Measurements from ENCODE around the gene ACSF3. TPM values are rescaled to one million over a fixed set of nuclear protein-coding genes. Genes with fewer than 3 reads are reported as not detected.

ACSF3 gene
- total RNA-seq, 1 experiment from 2014 or later = 74.5 TPM

DNA sequence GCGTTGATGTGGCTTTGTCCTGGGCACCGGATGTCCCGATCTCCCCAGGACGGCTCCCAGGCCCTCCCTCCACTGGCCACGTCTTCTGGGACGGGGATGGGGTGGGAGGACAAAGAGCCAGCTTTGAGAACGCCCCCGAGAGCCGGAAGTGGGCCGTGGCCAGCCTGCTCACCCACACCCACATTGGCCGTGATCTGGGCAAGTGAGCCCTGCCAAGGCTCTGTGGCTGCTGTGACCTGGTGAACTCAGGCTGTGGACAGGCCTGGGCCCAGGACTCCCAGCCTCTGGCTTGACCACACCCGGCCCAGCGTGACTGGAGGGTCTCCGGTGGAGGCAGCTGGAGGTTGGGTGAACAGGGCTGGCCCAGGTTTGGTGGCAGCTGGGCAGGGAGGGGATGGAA is 81.2 kb downstream of the ACSF3 start (continued):
- TF ChIP-seq POLR2AphosphoS5 (IDR thresholded peaks at IDR 0.05; ENCODE audit: low read depth, low read length) = no peak
- no peak for TF ChIP-seq SIN3A (IDR thresholded peaks at IDR 0.05; ENCODE audit: low read depth)
- no peak for TF ChIP-seq RAD21 (IDR thresholded peaks at IDR 0.05; ENCODE audit: low read depth)
- no peak for TF ChIP-seq YY1 (IDR thresholded peaks at IDR 0.05; ENCODE audit: extremely low read depth, insufficient replicate concordance, low read depth, low read length)
- TF ChIP-seq ZNF274 (IDR thresholded peaks at IDR 0.05; ENCODE audit: low read depth, low read length) = no peak

DNA sequence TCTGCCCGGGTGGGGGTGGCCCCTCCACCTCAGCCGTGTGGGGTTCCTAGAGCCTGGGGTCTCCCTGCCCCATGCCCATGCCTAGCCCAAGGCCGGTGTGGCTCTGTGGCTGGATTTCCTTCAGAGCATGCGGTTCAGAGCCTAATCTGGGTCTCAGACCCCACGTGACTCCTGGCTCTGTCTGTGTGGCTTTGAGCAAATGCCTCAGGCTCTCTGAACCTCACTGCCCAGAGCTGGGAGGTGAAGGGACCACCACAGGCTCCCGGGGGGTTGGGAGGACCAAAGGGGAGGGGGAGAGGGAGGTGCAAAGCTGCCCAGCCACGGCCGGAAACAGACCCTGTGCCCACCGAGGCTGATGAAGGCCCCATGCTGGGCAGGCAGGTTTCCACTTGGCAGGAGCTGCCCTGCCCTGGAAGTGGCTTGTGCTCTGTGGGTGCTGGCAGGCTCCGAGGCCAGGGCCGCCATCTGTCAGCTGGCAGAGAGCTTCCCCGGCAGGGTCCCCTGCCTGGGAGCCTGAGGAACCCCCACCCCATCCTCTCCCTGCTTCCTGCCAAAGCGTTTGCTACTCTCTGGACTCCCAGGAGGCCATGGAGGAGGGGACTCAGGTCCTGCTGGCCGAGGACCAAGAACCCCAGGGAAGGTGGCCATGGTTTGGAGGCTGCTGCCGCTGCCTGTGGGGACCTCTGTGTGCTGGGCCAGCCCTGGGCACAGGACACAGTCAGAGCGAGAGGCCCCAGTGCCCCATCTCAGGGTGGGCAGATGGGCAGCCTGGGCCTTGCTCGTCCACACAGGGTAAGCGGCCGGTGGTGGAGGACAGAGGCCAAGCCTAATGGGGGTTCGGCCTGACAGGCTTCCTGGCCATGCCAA is 81.9 kb downstream of the ACSF3 start:
- Histone ChIP-seq H3K27me3 (ENCODE audit: insufficient read depth, low read length) (no peaks in the 10 kb centered on the region), H3K9ac (ENCODE audit: low read length) (no peak overlapping the region), H3K36me3 (ENCODE audit: control insufficient read depth in 1 of 2, insufficient read depth in 2 of 2, low read length in 2 of 2) (no peaks in the 10 kb centered on the region), H3K9me2 (ENCODE audit: insufficient read depth) (no peaks in the 10 kb centered on the region), H3K4me3 (replicated peaks in 1 of 2; ENCODE audit: low read depth in 1 of 2, low read length in 2 of 2) (no peak overlapping the region), H3K9me3 (ENCODE audit: control insufficient read depth in 1 of 2, insufficient read depth in 1 of 2, low read depth in 1 of 2, low read length in 2 of 2) (no peaks in the 10 kb centered on the region), H3K79me2 (ENCODE audit: insufficient read depth, low read length) (no peaks in the 10 kb centered on the region), H3K4me1 (ENCODE audit: control insufficient read depth in 1 of 2, insufficient read depth in 2 of 2, low read length in 2 of 2) (peaks cover 12 to 16% of the 10 kb centered on the region in 2 experiments), H3K27ac (ENCODE audit: low read depth, low read length) (no peak overlapping the region; the same call in 1 of the 2 replicates), H2AFZ (ENCODE audit: low read depth, low read length, poor library complexity, severe bottlenecking) (no peak overlapping the region), H3K4me2 (ENCODE audit: low read length) (no peak overlapping the region), H4K20me1 (ENCODE audit: insufficient read depth) (no peaks in the 10 kb centered on the region)
- ChIA-PET POLR2A (no interaction called here), CTCF (interaction anchor here (1.0 kb wide), 1 partner anchor 17 kb away, joined by 3 read pairs; no protein-coding TSS in a partner anchor), RAD21 (ENCODE audit: low non-redundant PET in 1 of 2, low total read pairs in 2 of 2, uncharacterized antibody in 2 of 2, unreplicated experiment in 2 of 2) (no interaction called here)
- ATAC-seq (no peak), DNase-seq (ENCODE audit: low read depth, low spot score) (no peak)
- no TSS peak for BruUV-seq (replicated peaks)
- intact Hi-C loops (cut with micrococcal nuclease) = no loop called here
- TF ChIP-seq SRF (IDR thresholded peaks at IDR 0.05; ENCODE audit: low read depth) (no peak), SIN3A (IDR thresholded peaks at IDR 0.05; ENCODE audit: low read depth) (no peak), ZFX (IDR thresholded peaks at IDR 0.05) (no peak), ZNF274 (IDR thresholded peaks at IDR 0.05; ENCODE audit: low read depth, low read length) (no peak), SP1 (IDR thresholded peaks at IDR 0.05; ENCODE audit: low read depth) (no peak), POLR2A (IDR thresholded peaks at IDR 0.05; ENCODE audit: borderline replicate concordance, extremely low read depth, insufficient read depth, insufficient read length) (no peak), JUND (IDR thresholded peaks at IDR 0.05) (no peak), RAD21 (IDR thresholded peaks at IDR 0.05; ENCODE audit: low read depth) (no peak), FOSL1 (IDR thresholded peaks at IDR 0.05; ENCODE audit: low read depth) (no peak), TCF7L2 (IDR thresholded peaks at IDR 0.05; ENCODE audit: borderline replicate concordance, extremely low read depth, insufficient read depth, insufficient read length) (no peak), EZH2phosphoT487 (IDR thresholded peaks at IDR 0.05; ENCODE audit: borderline replicate concordance) (no peak), POLR2AphosphoS5 (IDR thresholded peaks at IDR 0.05; ENCODE audit: low read depth, low read length) (no peak), YY1 (IDR thresholded peaks at IDR 0.05; ENCODE audit: extremely low read depth, insufficient replicate concordance, low read depth, low read length) (no peak), ELF1 (IDR thresholded peaks at IDR 0.05; ENCODE audit: borderline replicate concordance, low read depth) (no peak), CBX3 (IDR thresholded peaks at IDR 0.05; ENCODE audit: low read depth) (no peak), CEBPB (IDR thresholded peaks at IDR 0.05; ENCODE audit: low read depth) (no peak)
- TF ChIP-seq, protein P1, sequence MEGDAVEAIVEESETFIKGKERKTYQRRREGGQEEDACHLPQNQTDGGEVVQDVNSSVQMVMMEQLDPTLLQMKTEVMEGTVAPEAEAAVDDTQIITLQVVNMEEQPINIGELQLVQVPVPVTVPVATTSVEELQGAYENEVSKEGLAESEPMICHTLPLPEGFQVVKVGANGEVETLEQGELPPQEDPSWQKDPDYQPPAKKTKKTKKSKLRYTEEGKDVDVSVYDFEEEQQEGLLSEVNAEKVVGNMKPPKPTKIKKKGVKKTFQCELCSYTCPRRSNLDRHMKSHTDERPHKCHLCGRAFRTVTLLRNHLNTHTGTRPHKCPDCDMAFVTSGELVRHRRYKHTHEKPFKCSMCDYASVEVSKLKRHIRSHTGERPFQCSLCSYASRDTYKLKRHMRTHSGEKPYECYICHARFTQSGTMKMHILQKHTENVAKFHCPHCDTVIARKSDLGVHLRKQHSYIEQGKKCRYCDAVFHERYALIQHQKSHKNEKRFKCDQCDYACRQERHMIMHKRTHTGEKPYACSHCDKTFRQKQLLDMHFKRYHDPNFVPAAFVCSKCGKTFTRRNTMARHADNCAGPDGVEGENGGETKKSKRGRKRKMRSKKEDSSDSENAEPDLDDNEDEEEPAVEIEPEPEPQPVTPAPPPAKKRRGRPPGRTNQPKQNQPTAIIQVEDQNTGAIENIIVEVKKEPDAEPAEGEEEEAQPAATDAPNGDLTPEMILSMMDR (IDR thresholded peaks at IDR 0.05 in 2 of 3, conservative IDR thresholded peaks at IDR 0.05 in 1 of 3; ENCODE audit: borderline replicate concordance in 1 of 3, insufficient read depth in 1 of 3, low read depth in 2 of 3, low read length in 2 of 3) = no peak
- TF ChIP-seq, protein P2, sequence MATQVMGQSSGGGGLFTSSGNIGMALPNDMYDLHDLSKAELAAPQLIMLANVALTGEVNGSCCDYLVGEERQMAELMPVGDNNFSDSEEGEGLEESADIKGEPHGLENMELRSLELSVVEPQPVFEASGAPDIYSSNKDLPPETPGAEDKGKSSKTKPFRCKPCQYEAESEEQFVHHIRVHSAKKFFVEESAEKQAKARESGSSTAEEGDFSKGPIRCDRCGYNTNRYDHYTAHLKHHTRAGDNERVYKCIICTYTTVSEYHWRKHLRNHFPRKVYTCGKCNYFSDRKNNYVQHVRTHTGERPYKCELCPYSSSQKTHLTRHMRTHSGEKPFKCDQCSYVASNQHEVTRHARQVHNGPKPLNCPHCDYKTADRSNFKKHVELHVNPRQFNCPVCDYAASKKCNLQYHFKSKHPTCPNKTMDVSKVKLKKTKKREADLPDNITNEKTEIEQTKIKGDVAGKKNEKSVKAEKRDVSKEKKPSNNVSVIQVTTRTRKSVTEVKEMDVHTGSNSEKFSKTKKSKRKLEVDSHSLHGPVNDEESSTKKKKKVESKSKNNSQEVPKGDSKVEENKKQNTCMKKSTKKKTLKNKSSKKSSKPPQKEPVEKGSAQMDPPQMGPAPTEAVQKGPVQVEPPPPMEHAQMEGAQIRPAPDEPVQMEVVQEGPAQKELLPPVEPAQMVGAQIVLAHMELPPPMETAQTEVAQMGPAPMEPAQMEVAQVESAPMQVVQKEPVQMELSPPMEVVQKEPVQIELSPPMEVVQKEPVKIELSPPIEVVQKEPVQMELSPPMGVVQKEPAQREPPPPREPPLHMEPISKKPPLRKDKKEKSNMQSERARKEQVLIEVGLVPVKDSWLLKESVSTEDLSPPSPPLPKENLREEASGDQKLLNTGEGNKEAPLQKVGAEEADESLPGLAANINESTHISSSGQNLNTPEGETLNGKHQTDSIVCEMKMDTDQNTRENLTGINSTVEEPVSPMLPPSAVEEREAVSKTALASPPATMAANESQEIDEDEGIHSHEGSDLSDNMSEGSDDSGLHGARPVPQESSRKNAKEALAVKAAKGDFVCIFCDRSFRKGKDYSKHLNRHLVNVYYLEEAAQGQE (IDR thresholded peaks at IDR 0.05; ENCODE audit: low read depth) = no peak
- TF ChIP-seq, protein P3, sequence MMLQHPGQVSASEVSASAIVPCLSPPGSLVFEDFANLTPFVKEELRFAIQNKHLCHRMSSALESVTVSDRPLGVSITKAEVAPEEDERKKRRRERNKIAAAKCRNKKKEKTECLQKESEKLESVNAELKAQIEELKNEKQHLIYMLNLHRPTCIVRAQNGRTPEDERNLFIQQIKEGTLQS (IDR thresholded peaks at IDR 0.05) = no peak
